ENCODE measurements around the gene KATNIP.

Gene KATNIP

DNA sequence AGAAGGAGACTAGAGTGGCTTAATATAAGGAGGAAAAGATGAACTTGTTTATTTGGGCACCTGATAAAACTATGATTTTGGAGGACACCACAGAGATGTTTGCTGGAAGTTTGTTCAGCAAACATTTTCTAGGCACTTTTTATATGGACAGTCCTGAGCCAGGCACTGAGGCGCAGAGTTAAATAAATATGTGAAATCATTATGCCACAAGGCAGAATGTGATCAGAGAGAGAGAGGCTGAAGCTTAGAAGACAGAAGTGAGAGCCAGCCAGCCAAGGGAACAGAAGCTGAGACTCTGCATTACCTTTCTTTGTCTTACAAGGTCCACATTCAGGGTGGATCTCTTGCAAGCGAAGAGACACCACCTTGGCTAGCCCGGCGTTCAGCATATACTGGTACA is 21.6 kb upstream of the KATNIP start:
- H3K27me3 ChIP-seq, result no peaks in the 10 kb centered on the region
- TF ChIP-seq, protein P1, sequence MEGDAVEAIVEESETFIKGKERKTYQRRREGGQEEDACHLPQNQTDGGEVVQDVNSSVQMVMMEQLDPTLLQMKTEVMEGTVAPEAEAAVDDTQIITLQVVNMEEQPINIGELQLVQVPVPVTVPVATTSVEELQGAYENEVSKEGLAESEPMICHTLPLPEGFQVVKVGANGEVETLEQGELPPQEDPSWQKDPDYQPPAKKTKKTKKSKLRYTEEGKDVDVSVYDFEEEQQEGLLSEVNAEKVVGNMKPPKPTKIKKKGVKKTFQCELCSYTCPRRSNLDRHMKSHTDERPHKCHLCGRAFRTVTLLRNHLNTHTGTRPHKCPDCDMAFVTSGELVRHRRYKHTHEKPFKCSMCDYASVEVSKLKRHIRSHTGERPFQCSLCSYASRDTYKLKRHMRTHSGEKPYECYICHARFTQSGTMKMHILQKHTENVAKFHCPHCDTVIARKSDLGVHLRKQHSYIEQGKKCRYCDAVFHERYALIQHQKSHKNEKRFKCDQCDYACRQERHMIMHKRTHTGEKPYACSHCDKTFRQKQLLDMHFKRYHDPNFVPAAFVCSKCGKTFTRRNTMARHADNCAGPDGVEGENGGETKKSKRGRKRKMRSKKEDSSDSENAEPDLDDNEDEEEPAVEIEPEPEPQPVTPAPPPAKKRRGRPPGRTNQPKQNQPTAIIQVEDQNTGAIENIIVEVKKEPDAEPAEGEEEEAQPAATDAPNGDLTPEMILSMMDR (IDR thresholded peaks at IDR 0.05), result no peak
- no peaks in the 10 kb centered on the region for H3K9me3 ChIP-seq
- no peak overlapping the region for H3K4me3 ChIP-seq (ENCODE audit: low read depth in 1 of 2, low read length in 1 of 2)
- H3K27ac ChIP-seq, result no peak overlapping the region
- peaks cover 98% of the 10 kb centered on the region for H3K36me3 ChIP-seq
- H3K4me1 ChIP-seq (ENCODE audit: control insufficient read depth in 1 of 2, insufficient read depth in 1 of 2, low read depth in 1 of 2, low read length in 1 of 2), result no peaks in the 10 kb centered on the region

DNA sequence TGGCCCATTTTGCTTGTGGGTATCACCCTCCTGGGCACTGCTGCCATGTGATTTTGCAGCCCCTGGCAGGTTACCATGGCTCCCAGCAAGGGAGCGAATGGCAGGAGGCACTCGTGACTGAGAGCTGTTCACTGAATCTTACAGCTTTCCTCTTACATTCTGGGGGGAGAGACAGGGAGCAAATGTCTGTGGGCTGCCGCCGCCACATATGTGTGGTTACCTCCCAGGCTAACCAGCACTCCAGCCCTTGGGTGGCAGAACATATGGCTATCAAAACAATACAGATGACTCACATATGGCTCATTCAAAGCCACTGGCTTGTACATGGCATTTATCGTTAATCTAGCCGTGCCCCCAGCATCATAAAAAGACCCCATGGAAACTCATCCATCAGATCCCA is 20.0 kb upstream of the KATNIP start:
- Histone ChIP-seq H3K9me3 (no peaks in the 10 kb centered on the region), H3K4me3 (ENCODE audit: low read depth in 1 of 2, low read length in 1 of 2) (no peak overlapping the region), H3K27ac (no peak overlapping the region), H3K4me1 (ENCODE audit: control insufficient read depth in 1 of 2, insufficient read depth in 1 of 2, low read depth in 1 of 2, low read length in 1 of 2) (no peaks in the 10 kb centered on the region), H3K27me3 (no peaks in the 10 kb centered on the region), H3K36me3 (peaks cover 97% of the 10 kb centered on the region)
- TF ChIP-seq, protein P1 (IDR thresholded peaks at IDR 0.05), result no peak

DNA sequence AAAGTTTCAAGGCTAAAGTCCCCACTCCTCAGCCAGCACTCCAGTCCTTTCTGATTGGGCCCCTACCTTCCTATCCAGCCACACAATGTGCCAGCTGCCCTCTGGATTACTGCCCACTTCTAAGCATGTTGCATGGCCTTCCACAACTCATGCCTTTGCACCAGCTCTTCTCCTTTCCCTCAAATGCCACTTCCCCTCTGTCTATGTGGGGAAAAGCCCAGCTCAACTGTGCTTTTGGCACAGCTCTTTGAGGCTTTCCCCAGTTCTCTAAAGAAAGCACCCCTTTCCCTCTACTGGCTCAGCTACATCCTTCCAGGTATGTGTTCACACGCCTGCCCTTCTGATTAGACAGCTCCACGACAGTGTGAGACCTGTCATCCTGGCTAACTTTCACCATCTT is 18.8 kb upstream of the KATNIP start:
- Histone ChIP-seq H3K36me3 (peaks cover 98% of the 10 kb centered on the region), H3K4me3 (ENCODE audit: low read depth in 1 of 2, low read length in 1 of 2) (no peak overlapping the region)

DNA sequence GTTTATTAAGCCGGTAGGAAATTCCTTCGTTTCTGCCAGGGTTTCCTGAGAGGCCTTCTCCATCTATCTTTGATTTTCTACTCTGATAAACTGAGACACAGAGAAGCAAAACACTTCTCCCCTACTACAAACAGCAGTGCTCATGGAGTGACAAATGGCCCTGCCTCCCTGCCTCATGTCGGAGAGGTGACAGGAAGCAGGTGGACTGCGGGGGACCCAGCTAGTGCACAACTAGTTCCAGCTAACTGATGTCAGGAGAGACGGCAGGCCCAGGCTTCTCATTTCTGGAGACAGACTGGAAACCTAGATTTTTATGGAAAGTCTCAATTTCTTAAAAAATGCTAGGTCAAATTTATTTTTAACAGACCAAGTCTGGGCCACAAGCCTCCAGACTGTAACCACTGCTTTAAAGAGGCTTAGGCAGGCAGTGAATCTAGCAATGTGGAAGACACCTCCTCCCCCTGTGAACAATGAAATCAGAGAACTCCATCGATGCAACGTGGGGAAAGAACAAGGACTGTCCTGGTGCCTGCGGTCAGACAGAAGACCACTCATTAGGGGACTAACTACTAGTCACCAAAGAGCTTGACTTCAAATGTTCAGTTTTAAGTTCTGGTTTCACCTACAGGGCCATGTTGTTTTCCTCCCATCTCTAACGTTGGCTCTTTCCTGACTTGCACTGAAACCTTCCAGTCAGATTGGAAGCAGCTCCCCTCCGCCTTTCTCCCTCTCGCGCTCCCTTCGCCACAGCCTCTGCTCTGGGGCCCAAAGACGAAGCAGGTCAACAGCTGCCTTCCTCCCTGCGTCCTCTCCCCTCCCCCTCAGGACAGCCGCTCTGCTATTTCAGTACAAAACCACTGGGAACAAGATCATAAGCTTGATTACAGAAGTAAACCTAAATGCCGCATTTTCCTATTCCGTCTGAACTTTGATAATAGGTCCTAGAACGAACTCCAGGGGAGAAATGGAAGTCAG is 17.8 kb upstream of the KATNIP start:
- Histone ChIP-seq H3K36me3 (peaks cover 98% of the 10 kb centered on the region), H3K27me3 (no peaks in the 10 kb centered on the region), H3K27ac (no peak overlapping the region), H3K4me3 (ENCODE audit: low read depth in 1 of 2, low read length in 1 of 2) (no peak overlapping the region), H3K9me3 (no peaks in the 10 kb centered on the region), H3K4me1 (ENCODE audit: control insufficient read depth in 1 of 2, insufficient read depth in 1 of 2, low read depth in 1 of 2, low read length in 1 of 2) (no peaks in the 10 kb centered on the region)
- TF ChIP-seq, protein P1 (IDR thresholded peaks at IDR 0.05), result no peak

More for the DNA sequence above, 18.8 kb upstream of the KATNIP start:
- Histone ChIP-seq H3K4me1 (ENCODE audit: control insufficient read depth in 1 of 2, insufficient read depth in 1 of 2, low read depth in 1 of 2, low read length in 1 of 2) (no peaks in the 10 kb centered on the region), H3K9me3 (no peaks in the 10 kb centered on the region), H3K27ac (no peak overlapping the region), H3K27me3 (no peaks in the 10 kb centered on the region)
- TF ChIP-seq, protein P1 (IDR thresholded peaks at IDR 0.05), result no peak

DNA sequence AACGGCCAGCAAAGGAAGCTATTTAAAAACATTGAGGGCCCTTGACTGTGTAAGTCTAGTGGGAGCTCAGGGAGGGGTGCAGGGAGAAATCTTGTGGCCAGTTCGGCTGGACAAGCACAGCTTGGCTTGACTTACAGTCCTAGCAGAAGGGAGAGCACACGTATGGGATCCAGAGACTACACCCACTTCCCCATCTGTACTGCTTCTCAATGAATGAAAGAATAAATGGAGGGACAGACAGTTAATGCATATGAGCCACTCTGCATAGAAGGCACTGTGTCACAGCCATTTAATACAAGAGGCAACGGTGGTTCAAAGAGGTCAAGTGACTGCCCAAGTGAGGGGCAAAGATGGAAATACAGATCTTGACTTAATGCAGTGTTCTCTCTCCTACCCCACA is 15.7 kb upstream of the KATNIP start:
- peaks cover 96% of the 10 kb centered on the region for H3K36me3 ChIP-seq

More for the DNA sequence above, 15.7 kb upstream of the KATNIP start:
- no peaks in the 10 kb centered on the region for H3K9me3 ChIP-seq
- TF ChIP-seq, protein P1 (IDR thresholded peaks at IDR 0.05), result no peak
- no peak overlapping the region for H3K27ac ChIP-seq
- H3K4me3 ChIP-seq (ENCODE audit: low read depth in 1 of 2, low read length in 1 of 2), result no peak overlapping the region
- no peaks in the 10 kb centered on the region for H3K27me3 ChIP-seq
- no peaks in the 10 kb centered on the region for H3K4me1 ChIP-seq (ENCODE audit: control insufficient read depth in 1 of 2, insufficient read depth in 1 of 2, low read depth in 1 of 2, low read length in 1 of 2)
